MV-4-11 (cell line): ENCODE results near the gene FXYD6.
"Not testable (repeated sequence)": the region's sequence is repeated elsewhere in the genome, so short reads cannot be mapped to it uniquely, and the experiment has no call there.

Source experiments
- DNase-seq: peaks from one replicate; lab custom pipeline; 2025; lab: John Stamatoyannopoulos, UW

Gene FXYD6

DNA sequence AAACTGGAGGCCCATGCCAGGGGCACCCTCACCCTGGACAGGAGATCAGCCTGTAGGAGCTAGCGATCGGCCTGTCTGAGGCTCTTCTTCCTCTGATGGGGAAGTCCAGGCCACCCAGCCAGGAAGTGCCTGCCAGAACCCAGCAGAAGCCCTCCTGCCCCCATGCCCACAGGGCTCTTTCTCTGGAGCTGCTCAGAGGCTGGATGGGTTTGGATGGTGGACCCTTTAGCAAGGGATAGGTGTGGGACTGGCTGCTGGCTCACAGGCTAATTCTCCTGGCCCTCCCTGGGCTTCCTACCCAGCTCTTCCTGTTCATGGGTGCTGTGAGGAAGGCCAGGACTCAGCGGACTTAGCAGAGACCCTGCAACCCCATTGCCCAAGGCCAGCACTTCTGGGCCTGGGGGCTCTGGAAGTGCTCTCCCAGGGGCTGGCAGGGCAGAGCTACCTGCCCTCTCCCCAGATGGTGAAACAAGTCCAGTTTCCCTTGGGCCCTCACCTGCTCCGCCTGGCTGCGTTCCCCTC is 59.6 kb downstream of the FXYD6 start:
- peak; percentile 28 for DNase-seq

DNA sequence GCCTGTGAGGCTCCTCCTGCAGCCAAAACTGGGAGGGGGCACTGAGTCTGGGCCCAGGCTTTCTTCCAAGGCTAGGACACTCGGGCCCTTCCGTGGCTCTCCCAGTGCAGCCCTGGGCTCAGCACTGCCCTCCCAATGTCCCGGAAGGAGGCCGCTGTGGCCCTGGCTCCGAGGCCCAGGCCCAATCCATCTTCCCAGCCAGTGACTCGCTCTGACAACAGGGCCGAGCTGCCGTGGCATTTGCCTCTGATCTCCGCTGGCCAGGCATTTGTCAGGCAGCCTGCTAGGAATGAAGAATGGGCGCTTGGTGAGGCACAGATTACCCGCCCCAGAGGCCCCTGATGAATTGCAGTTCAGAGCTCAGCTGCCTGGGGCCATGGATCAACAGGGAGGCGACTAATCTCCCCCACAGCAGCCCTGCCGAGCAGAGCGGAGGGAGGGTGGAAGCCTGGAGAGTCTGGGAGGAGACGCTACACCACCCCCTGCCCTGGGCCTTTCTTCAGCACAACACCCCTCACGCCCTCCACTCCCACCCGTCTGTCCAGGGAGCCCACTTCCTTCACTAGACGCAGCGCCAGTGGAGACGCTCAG is 60.2 kb downstream of the FXYD6 start:
- no peak for DNase-seq

DNA sequence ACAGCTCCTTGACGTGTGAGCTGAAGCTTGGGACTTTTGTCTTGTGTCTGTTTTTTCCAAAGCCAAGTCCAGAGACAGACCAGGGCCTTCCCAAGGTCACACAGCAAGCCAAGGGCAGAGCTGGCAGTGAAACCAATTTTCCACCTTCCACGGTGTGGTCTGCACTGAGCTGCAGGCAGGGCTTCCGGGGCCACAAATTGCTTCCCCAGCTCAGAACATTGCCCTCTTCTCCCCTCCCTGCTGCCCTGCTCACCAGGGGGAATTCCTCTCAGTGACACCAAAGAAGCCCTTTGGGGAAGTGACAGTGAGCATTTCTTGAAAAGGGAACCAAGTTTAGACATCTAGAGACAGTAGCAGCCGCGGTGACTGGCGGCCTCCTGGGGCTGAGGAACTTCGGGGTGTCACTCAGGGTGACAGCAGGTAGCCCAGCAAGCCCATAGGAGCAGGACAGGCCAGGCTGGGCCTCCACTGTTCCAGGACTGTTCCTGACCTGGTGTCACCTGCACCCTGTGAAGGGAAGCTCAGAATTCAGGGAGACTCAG is 61.1 kb downstream of the FXYD6 start:
- DNase-seq = peak; percentile 94

DNA sequence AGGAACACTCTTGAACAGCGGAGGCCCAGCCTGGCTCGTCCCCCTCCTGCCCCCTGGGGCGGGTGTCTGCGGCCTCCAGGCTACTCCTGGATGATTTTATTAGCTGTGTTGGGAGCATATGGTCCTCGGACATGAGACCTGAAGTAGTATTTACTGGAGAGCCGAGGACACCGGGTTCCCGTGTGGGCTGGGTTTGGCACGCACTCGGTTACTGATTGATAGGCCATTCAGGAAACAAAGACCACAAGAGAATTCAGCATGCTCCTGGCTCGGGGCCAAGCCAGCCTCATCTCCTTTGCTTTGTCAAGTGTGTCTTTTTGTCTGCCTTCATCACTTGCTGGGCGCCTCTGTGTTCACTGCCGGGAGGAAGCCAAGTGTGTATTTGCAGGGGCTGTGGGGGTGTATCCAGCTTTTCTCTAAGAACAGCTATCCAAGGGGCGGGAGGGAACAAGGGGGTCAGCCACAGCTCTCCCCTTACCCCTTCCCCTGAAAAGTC is 61.6 kb downstream of the FXYD6 start:
- DNase-seq = peak; percentile 80

DNA sequence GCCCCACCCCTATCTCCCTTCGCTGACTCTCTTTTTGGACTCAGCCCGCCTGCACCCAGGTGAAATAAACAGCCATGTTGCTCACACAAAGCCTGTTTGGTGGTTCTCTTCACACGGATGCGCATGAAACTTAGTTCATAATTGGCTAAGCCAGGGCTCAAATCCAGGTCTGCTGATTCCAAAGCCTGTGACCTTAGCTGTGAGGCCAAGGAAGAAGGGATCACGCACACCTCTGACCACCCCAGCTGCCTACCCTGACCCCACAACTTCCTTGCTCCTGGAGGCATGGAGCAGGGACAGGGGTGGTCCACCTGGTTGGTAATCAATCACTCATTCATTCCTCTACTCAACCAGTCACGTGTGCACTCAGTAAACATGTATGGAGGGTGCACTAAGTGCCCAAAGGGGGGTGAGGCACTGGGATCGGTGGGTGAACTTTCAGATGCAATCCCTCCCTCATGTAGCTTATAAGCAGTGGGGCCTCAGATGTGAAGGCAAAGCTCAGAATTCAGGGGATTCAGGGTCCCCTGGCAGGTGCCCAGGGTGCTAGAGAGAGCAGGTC is 62.2 kb downstream of the FXYD6 start:
- no peak for DNase-seq

DNA sequence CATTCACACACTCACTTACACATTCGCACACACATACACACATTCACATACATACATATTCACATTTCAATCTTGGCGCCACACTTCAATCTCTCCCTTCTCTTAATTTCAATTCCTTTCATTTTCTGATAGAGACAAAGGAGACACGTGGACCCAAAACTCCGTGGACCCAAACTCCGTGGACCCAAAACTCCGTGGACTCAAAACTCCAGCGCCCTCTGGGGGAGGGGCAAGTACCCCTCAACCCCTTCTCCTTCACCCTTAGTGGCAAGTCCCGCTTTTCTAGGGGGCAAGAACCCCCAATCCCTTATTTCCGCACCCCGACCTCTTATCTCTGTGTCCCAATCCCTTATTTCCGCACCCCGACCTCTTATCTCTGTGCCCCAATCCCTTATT is 66.4 kb downstream of the FXYD6 start:
- DNase-seq = not testable (repeated sequence)

DNA sequence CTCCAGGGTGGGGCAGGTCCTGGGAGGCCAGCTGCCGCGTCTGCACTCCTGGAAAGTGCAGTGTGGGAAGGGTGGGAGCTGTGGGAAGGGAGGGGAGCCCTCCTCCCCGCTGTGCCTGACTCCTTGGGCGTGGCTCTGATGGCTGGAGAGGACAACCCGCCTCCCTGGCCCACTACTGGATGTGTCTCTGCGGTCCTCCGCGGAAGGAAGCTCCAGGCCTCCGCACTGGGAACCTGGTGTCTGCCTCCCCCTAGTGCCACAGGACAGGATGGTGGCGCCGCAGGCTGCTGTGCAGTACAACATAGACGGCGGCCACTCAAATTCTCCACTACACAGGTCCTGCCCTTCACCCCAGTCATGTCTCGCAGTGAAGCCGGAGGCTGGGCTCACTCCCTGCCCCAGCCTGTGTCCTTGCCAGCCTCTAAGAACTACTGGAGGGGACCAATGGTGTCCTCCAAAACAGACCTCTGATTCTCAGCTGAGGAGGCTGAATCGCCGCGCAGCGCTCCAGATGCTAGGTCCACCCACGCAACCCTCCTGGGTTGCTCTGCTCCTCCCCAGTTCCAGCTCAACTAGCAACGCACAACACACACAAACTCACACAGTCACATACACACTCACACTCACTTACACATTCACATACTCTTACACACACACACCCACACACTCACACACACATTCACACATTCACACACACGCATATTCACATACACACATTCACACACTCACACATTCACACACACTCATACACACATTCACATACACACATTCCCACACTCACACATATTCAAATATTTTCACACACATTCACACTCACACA is 67.0 kb downstream of the FXYD6 start:
- DNase-seq = peak; percentile 65

DNA sequence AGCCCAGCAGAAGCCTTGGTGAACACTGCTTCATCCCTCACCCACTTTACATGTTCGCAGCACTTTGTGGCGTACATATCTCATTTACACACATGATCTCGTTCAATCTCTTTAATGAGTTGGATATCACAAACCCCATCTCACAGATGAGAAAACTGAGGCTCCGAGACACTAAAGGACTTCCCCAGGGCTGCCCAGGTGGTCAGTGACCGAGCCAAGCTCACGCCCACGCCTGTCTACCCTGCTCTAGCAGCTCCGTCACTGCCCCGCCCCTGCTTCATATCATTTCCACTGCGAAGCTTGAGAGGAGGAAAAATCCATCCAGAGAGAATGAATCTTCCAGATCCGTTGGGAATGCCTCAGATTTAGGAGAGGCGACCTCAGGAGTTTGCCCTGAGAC is 67.7 kb downstream of the FXYD6 start:
- DNase-seq = no peak

DNA sequence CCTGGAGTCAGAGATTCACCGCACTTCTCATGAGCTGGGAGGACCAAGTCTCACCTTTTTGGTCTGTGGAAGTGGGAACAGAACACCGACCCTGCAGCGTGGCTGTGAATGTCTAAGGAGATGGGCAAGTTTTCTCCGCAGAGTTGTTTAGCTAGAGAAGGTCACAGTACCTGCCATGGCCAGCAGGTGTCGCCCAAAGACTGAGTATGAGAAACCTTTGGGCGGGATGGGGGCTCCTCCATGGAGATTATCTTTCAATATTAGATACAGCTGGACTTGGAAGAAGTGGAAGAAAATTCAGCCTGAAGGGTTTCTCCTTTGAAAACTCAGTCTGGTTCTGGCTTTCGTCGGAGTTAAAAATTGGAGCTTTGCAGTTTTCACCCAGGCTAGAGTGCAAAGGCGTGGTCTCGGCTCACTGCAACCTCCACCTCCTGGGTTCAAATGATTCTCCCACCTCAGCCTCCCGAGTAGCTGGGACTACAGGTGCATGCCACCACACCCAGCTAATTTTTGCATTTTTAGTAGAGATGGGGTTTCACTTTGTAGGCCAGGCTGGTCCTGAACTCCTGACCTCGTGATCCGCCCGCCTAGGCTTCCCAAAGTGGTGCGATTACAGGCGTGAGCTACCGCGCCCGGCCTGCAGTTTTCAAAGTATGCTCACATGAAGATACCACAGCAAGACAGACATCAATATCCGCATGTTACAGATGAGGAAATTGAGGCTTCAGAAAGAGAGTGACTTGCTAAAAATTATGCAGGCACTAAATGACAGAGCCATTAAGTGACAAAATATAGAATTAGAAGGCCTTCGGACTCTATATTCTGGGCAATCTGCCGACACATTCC is 68.8 kb downstream of the FXYD6 start:
- DNase-seq = peak; percentile 41

DNA sequence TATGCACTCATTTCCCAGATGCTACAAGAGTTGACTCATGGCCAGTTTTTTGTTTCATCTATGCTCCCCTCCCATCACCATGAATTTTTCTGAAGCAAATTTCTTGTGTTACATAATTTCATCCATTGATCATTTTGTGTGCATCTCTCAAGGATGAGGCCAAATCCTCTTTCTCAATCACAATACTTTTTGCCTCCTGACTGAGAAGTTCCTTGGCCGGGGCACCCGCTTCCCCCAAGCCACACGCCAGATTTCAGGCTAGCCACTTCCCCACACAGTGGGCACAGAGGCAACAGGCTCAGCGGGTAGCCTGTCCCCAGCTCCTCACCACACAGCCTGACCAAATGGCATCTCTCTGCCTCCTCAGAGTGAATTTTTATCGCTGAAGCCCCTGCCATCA is 69.6 kb downstream of the FXYD6 start:
- peak; percentile 83 for DNase-seq

DNA sequence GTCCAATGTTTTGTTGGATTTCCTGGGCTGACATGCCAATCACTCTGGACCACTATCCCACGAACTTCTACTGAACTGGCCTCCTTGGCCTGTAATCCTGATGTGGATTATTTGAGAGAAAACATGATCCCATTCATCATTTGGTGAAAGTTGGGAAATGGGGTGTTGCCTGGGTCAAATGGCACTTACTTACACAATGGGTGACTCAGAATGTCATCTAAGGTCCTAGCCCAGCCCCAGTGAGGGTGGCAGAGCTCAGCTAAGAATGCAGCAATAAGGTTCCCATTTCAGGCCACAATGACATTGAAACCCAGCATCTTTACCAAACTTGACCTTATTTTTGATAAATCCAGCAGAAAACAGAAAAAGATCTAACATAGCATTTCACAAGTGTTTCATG is 71.4 kb downstream of the FXYD6 start:
- peak; percentile 70 for DNase-seq

DNA sequence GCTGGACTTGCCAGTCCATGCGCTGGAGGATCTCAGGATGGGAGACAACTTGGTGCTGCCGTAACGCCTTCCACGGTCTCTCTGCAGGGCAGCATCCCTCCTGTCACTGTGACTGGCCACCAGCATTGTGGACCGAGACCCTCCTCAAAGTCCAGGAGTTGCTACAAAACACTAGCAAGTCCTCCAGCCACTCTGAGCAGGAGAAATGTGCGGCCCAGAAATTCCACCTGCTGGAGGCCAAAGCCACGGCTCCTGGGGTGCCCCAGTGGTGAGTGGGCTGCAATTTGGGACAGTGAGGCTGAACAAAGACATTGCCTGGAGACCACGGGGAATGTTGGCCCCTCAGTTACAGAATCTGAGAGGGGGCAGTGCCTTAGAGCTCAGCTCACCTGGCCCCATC is 72.6 kb downstream of the FXYD6 start:
- no peak for DNase-seq

DNA sequence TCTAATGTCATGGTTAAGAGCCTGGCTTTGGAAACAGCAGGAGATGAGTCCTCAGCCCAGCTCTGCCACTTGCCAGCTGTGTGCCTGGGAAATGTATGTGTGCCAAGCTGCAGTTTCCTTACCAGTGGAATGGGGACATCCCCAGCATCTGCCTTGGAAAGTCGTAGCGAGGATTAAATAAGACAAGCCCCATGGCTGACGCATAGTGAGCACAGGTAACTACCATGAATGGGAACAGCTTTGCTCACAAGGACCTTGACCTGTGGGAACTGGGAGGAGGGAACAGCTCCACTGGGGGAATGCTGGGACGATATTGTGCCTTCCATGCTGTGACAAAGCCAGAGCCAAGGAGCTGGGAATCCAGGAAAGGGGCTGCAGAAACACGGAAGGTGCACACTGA is 76.8 kb downstream of the FXYD6 start:
- DNase-seq = no peak

DNA sequence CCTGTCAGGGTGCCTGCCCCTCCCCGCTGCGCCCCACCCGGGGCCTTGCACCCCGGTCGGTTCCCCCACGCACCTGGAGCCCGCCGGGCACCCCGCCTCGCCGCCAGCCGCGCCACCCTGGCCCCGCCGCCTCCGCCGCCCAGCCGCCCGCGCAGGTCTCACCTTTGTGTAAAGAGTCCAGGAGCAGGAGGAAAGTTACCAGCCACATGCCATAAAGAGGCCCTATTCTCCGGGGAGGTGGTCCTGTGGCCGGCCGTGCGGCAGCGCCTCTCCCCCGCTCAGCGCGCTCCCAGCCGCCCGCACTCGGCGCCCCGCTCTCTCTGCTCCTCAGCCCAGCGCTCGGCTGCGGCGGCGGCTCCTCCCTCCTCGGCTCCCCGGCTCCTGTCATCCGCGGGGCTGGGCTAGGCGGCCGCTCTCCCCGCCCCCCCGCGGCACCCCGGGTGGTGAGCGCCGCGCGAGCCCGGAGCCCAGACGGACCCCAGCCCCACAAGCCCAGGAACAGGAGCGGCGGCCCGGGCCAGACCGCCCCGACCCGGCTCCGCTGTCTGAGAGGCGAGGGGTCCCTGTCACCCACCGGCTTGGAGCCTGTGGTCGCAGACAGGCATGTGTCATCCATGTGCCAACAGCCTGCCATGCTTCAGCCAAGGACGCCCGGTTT is 79.5 kb downstream of the FXYD6 start, which contains the start of gene DSCAML1:
Gene DSCAML1 (minus strand): TSS at position 345 of the 658 bp plus-strand sequence. CDS start 137 bp downstream, at position 208.
- DNase-seq = no peak

DNA sequence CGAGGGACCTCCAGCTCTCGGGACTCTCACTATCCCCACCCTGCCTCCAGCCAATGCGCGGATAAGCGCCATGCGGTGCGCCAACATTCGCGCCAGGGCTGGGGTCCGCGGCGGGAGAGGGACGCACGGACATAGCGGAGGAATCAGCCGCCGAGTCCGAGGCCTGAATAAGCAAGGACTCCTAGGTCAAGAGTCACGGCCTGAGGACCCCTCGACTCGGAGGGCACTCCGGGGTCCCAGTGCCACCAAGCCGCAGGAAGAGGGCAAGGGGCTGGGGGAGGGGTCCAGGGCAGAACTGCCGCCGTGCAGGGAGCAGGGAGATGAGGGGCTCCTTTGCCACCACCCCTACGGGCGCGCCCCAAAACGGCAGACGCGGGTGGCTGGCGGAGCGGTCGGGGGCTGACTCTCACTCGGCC is 80.0 kb downstream of the FXYD6 start:
- no peak for DNase-seq

DNA sequence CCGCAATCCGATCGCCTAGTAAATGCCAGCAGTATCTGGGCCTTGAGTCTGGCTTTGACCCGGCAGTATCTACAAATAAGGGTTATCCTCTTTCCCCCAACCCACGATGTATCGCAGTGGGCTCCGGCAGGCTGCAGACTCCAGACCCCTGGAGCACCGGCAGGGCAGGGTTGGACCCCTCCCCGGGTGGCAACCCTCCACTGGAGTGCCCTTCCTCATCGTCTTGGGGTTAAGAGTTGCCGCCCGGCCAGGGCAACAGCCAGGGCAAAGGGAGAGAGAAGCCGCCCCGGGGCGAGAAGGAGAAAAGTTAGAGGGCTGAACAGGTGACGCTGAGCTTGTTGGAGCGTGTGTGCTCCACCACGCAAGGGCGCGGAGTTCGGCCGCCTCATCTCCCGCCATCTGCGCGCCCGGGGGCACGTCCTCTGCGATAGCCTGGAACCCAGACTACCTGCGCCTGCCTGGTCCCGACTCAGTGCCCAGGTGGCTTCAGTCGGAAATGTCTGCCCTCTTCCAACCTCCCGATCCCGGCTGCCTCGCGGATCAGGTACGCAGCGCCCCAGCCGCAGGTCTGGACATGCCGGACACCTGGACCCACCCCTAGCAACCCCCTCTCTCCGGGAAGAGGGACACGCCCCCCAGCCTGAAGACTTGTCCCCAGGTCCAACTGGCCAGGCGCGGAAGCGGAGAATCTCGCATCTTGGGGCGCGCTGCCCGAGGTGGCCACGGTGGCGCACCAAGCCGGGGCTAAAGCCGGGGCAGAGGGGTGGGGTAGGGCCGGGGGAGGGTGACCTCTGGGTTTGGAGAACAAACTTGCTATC is 80.6 kb downstream of the FXYD6 start:
- no peak for DNase-seq

DNA sequence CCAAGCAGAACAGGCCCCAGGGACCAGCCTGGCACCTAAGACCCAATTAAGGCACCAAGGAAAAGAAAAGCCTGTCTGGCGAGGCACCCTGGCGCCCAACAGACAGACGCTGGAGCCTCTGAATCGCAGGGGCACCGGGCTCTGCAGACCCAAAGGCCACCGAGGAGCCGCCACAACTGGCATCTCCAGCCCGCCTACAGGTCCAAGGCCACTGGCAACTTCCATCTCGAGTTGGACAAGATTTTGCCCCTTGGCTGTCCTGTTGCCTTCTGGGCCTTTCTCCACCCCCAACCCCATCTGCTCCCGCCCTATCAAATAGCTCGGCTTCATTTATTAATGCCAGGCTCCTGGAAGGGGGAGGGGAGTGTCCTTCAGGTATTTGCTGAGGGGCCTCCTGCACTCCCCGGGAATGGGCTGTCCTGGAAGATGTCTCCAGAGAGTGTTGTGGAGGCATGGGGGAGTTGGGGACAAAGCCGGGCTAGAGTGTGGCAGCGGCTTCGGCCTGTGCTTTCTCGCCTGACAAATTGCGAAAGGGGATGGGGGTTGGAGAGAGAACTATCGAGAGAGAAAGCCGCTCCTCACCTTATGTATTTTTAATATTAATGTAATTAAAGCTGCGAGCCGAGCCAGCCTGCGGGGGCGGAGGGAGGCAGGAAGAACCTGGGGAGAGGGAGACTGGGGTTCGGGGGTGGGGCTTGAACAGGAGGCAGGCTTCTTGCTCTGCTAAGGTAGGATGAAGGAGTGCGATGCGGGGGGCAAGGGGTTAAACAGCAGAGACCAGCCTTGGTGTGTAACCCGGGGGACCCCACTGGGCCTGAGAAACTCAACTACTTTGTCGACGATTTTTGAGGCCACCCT is 81.5 kb downstream of the FXYD6 start:
- no peak for DNase-seq

DNA sequence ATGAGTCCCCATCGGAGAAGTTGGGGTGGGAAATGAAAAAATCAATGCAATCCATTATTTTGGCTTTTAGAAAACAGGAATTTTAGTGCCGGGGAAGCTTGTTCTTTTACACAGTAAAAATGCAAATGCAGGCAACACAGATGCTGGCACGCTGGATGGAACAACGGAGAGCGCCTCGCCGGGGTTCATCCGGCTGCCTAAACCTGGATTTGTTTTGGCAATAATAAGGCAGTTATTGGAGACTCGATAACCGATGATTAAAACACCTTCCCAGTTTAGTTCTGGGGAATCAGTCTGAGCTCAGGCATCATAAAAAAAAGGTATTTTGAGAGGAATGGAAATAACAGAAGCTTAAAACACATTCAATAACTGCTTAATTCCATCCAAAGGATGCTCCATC is 82.3 kb downstream of the FXYD6 start:
- no peak for DNase-seq

DNA sequence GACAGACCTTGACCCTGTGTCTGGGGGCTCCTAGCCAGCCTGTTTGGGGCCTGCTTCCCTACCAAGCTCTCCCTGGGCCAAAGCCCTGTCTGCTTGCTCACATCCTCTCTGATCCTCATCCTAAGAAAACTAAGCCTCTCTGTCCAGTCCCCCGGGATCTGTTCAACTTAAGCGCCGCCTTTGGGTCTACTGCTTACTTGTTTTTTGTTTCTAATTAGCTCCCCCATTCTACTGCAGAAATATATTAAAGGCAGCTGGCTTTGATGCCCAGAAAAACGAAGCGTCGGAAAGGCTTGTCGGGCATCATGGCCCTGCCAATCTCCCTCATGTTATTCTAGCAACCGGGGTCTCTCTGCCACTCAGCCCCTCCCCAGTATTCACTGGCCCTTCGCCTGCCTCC is 82.9 kb downstream of the FXYD6 start:
- no peak for DNase-seq
